GM19023 (cell line): ENCODE data around the gene CPA3.

Source experiments
- ATAC-seq: cut with Tn5 transposase; IDR thresholded peaks from one replicate; pipeline ENCODE4 v1.9.1; 2021; ENCODE audit warnings: mild to moderate bottlenecking, moderate library complexity; ENCODE audit not compliant: unreplicated experiment

CPA3 gene, protein sequence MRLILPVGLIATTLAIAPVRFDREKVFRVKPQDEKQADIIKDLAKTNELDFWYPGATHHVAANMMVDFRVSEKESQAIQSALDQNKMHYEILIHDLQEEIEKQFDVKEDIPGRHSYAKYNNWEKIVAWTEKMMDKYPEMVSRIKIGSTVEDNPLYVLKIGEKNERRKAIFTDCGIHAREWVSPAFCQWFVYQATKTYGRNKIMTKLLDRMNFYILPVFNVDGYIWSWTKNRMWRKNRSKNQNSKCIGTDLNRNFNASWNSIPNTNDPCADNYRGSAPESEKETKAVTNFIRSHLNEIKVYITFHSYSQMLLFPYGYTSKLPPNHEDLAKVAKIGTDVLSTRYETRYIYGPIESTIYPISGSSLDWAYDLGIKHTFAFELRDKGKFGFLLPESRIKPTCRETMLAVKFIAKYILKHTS

DNA sequence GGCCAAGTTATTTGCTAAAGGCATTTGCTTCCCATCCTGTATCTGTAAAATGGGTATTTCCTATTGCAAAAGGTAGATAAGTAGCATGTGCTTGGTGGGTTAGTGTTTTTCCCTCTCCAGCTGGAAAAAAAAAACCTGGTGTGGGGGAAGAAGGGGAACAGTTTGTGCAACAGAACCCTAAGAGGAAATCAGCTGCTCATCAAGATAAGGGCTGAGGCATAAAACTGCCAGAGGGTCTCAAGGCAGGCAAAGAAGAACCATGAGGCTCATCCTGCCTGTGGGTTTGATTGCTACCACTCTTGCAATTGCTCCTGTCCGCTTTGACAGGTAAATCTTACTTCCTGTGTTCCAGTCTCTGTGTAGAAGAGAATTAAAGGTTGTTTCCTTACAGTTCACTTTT, at the start of gene CPA3:
Gene CPA3, plus strand, starts transcription at position 248 of the 400 bp plus-strand sequence. Its CDS starts 12 bp downstream, at position 260.
- no peak for ATAC-seq

DNA sequence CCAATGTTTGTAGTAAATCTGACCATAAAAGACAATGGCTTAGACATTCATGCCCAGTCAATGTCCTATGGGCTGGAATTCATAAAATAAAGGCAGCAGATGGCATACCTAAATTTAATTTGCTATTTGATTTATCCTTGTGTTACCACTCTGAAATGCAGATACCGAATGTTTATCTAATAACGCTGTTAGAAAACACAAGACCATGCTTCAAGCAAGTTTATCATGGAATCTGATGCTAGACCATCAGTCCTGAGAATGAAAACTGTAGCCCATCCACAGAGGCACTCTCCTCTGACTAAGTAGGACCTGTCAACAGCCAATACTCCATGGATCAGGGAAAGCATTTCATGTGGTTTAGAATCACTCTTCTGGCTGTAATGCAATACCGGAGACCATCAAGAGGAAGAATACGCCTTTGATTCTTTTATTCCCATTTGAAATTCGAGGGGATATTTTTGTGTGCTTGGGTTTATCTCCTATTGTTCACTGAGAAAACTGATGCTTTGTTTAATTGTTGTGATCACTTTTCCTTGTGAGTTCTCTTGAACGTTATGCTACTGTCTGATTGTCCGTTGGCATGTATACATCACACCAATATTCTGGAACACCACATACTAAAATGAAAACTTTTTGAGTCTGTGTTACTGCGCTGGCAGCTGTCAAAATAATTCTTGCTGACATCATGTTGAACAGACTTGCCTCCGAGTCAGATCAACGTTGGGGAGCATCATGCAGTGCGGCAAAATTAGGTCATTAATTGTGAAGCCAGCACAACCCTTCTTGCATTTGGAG, 49.6 kb upstream of the CPA3 start:
- no peak for ATAC-seq

DNA sequence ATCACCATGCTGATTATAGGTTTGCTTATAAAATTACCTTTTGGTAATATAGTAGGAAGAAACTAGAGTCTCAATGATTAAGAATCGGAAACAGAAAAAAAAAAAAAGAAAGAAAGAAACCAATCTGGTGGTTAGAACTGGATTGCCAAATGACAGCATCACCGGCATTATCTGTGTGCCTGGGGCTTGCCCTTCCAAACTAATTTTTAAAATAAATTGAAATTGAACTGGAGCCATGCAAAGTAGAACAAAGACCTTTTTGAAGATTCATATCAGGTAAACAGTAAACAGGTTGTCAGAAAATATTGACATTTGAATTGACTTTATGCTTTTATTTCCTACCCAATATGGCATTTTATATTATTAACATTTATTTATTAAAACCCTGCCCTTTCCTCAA, 48.7 kb upstream of the CPA3 start:
- ATAC-seq, result no peak

DNA sequence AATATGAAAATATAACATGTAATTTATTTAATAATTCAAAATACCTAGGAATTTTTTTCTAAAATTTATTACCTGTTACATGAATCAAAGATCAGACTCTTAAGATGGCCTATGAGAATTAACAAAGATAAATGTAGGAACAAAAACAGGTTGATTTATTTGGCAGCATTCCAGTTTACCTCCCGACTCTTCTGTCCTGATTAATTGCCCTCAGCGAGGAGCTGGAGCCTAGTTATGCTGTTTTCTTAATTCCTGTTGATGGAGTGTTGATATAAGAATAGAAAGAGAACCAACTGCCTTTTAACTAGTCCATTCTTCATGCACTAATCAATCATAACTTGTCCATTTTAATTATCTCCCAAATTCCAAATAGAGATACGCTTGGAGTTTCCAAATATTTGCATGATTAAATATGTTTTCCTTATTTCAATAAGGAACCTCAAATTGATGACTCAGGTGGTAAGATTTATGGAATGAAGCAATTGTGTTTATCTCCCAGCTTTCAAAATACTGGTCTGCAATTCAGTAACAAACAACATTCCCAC, 48.0 kb upstream of the CPA3 start:
- ATAC-seq, result no peak

DNA sequence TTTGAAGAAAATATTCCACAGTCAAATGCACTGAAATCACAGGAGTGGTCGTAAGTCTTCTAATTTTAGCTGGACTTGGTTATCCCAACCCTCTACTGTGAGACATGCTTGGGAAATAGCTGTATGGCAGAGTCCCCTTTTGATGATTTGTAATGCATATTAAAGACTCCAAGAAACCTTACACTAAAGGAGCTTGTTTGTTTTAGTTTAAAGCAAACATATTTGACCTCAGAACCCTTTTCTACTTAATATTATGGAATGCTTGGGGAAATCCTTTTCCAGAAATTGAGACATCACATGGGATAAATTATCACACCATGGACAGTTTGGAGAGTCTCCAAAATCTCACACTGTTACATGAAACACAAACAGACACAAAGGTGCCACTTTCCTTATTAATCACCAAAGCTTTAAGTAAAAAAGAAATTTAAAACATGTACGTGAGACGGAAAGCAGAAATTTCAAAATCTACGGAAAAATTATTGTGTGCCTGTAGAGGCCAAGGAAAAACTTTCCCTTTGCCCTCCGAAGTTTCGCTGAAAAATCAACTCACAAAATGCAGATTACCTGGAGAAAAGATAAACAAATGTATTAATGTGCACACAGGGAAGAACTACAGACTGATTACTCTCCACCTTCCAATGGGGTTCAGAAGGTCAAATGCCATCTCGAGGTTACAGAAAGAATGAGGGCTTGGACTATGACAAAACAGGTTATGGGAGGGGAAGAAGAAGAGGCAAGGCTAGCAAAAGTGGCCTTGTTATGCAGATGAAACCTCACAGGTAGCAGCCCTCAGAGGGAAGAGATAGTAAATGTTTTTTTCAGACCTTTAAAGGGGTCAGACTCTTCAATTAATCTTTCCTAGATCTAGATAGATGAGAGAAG, 44.5 kb upstream of the CPA3 start:
- no peak for ATAC-seq

DNA sequence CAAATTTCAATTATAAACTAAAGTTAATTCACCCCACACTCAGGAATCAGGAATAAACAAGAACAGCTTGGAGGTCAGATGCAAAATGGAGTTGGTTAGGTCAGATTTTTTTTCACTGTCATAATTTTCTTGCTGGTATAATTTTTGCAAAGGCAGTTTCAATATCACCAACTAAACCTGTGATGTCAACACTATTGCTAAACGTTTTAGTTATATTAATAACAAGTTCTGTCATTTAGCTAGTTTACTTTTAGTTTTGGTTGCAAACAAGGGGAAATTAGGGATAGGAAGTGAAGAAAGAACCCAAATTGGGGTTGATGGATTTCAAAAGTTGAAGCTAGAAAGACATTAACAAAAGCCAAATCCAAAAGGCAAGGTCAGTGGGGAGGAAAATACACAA, 42.1 kb upstream of the CPA3 start:
- ATAC-seq, result no peak

DNA sequence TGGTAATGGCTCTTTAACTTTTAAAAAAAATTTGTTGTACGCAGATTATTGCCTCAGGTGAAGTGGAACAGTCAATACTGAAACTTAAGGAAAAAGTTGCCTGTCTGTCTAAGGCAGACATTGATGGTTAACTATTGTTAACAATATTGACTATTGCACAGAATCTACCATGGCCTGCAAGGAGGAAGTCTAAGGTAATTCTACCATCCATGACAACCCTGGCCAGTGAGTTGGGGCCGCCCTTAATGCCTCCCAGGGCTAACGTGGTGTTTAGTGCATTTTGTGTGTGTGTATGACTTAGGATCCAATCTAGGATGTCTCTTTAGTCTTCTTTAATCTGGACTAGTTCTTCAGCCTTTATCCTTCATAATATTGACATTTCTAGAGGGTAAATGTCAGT, 39.6 kb upstream of the CPA3 start:
- ATAC-seq, result no peak

DNA sequence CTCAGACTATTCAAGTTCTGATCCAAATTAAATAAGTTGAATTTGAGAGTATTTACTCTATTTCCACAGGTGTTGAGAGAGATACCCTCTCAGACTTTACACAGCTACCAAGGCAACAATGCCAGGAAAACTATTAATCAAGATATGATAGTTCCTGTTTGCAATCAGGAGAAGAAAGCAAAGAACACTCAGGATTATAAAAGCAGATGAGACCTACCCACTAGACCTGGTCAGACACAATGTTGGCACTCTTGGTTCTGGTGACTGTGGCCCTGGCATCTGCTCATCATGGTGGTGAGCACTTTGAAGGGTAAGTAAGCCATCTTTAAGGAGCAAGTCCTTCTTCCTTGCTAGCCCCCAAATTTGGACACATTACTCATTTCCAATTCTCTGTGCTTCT, 37.5 kb upstream of the CPA3 start, which contains the start of gene CPB1:
Gene CPB1, plus strand, starts transcription at position 227 of the 400 bp plus-strand sequence. Its CDS starts 13 bp downstream, at position 240.
- no peak for ATAC-seq

DNA sequence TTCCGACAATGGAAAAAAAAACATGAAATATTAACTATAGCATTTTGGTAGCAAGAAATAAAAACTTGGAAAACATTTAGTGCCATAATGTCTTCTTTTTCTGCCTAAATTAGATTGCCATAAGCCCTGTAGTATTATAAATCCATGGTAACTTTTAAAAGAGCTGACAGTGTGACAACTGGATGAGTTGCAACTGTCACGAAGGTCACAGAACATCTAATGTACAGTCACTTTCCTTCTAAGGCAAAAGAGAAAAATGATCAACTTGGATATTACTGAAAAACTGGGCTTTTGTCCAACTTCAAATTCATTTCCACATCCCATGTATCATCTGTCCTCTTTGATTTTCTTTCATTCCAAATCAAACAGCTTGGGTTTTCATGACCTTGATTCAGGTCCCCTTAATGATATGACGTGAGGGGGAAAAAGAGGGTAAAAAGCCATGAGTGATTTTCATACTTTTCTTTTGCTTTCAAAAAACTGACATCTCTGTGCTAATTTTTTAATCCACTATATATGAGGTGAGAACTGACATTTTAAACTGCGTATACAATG, 36.9 kb upstream of the CPA3 start:
- ATAC-seq, result no peak

DNA sequence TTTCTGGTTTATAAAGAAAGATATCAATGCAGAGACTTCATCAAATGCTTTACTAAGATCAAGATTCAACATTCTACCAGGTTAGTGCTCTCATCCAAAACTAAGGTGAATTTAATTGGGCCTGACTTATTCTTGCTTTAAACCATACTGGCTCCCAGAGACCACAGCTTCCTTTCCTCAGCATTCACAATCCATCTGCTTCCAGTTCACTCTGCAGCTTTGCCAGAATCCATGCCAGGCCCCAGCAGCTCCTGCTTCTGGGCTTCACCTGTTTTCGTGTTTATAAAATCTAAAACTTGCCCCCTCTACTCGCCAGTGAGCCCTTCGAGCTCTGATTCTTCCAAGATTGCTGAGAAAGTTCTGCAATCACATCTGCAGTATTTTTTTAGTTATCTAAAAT, 35.2 kb upstream of the CPA3 start:
- ATAC-seq, result no peak

DNA sequence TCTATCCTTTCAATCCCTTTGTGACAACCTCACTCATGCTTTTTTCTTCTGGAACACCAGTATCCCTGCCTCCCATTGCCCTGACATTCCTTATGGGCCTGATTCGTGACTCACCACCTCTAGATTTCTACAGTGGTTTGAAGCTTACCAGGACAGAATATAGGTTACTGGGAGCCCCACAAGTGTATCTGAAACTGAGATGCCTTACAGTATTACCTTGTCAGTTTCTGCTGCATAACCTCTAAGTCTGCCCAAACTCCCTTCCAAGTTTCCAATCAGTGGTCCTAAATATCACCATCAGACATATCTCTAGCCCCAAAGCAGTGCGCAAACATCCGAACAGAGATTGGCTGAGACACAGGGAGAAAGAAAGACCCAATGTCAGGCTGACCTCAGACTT, 31.9 kb upstream of the CPA3 start:
- ATAC-seq, result no peak

DNA sequence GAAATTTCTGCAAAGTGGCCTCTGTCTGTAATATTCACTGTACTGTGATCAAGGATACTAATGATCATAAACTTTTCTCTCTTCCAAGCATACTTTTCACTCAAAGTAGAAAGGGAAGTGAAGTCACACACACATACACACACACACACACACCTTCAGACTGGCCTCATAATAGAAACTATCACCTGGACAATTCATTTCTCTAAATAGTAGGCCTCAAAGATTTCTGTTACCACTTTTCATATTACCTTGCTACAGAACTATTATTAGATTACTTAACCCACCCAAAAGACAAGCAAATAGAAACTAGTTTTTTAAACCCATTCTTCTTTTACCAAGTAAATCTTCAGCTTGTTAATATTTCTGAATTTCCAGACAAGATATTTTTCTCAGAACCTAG, 25.3 kb upstream of the CPA3 start:
- ATAC-seq, result no peak

DNA sequence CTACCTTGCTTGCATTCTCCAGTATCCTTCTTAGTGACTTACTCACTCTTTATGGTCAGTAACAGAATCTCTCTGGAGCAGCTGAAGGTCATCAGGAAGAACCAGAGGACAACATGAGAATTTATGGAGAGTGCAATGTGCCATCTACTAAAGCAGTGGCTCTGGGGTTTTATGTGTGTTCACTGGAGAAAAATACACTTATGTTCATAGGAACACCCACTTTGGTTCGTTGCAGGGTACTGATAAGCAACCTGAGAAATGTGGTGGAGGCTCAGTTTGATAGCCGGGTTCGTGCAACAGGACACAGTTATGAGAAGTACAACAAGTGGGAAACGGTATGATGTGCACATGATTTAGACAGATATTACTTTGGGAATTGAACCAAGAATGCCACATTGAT, 24.6 kb upstream of the CPA3 start:
- no peak for ATAC-seq

DNA sequence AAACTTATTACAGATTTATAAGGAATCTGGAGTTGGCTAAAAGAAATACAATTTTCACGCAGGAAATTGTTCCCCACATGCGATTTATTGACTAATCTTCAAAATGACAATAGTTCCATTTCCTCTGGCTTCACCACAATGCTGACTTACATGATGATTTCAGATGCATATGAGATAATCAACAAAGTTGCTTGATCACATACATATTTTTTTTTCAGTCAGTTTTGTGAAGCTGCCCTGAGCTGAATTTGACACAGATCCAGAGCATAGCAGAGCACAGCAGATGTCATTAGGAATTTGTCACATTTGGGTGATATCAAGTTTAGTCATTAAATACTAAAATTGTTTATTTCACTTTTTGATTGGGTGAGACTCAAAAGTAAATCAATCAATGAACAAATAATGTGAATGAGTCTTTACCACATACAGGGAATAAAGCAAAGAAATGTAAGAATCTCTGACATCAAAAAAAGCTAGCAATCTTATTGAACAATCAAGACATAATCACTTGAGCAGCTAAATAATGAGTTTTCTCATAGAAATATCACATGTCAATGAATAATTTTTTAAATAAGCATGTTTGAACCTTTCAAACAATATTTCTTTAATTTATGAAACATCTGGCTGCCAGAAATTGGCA, 19.2 kb upstream of the CPA3 start:
- no peak for ATAC-seq

DNA sequence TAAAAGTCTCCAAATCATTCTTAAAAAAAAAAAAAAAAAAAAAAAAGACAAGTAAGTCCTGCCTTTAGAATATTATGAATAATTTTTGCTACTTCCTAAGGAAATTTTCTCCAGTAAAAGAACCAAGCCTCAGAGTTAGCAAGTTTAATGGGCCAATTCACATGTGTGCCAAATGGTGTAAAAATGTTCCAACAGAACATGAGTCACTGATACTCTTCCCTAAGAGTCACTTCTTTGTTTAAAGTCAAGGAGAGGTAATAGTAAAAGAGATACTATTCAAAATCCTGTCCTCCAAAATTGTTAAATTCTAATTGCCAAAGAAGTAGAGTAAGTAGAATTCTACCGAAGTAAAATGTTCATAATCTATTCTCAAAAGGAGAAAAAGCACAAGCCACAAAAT, 17.7 kb upstream of the CPA3 start:
- ATAC-seq, result no peak

DNA sequence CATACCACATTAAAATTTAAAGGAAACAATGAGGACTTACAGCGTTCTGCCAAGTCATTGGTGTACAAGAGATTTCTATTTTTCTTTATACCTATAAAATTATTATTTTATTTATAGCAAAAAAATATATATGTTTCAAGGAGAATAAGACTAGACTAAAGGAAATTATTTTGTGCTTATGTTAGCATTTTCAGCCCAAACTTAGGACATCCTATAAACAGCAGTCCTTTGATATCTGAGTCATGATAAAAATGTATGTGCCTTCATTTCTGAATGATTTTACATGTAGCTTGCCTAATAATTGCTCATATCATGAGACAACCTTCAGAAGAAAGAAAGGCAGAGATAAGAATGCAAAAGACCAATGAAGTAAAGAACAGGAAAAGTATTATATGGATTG, 16.7 kb upstream of the CPA3 start:
- no peak for ATAC-seq

DNA sequence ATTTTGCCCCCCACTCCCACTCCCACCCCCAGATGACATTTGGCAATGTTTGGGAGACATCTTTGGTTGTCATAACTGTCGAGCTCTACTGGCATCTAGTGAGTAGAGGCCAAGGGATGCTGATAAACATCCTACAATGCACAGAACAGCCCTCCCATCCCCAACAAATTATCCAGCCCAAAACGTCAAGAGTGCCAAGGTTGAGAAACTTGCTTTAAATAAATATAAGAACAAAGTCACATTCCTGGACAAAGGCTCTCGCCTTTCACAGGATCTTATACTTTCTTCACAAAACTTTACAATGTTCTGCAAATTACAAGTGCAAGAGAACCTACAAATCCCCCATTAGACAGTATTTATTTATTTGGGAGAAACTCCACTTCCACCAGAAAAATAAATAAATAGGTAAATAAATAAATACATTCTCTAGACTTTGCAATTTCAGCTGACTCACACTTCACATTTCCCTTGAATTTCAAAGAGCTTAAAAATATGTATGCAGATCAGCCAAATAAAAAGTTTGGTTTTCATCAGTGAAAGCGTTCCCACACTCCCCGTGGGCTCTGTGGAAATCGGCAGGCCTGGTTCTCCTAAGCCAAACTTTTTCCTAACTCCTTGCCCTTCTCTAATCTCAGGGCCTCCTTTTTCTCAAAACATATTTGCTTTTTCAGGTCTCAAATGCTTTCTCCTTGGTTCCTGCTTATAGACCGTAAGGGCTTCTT, 12.7 kb upstream of the CPA3 start:
- ATAC-seq, result no peak

DNA sequence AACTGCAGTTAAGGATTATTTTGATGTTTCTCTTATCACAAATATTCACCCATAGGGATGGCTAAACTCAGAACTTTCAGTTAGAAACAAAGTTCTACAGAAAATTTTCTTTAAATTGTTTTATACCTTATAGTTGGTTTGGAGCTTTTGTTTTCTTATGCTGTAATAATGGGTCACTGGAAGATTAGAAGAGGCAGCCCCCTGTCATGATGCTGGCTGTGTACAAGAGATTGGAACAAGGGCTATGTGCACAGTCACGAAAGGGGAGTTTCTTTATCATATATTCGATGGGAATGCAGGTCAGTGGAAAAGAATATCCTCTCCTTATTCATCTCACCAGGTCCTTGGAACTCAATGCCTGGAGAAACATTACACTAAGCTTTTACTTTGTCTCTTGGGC, 12.0 kb upstream of the CPA3 start:
- no peak for ATAC-seq

DNA sequence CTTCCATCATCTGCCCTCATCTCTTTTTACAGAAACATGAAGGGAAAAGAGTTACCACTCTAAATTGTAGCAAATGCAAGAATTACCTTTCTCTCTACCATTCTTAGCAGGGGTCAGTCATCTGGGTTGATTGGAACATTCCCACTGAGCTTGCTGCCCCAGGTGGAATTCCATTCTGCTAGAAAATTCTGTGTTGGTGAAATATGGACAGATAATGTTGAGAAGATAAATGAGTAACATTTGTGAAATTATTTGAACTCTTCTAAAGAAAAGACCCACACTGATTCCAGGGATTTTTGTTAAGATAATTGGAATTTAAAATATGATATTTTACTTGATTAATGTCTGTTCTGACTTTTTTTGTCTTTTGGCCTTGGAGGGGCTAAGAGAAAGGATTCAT, 11.0 kb upstream of the CPA3 start:
- no peak for ATAC-seq
